GM18858 (cell line): ENCODE measurements around the gene RAD51D.
"Not testable (repeated sequence)": the region's sequence is repeated elsewhere in the genome, so short reads cannot be mapped to it uniquely, and the experiment has no call there.

Experiments
- ATAC-seq: cut with Tn5 transposase; IDR thresholded peaks from one replicate; pipeline ENCODE4 v1.9.1; 2021; ENCODE audit not compliant: unreplicated experiment

Gene RAD51D

DNA sequence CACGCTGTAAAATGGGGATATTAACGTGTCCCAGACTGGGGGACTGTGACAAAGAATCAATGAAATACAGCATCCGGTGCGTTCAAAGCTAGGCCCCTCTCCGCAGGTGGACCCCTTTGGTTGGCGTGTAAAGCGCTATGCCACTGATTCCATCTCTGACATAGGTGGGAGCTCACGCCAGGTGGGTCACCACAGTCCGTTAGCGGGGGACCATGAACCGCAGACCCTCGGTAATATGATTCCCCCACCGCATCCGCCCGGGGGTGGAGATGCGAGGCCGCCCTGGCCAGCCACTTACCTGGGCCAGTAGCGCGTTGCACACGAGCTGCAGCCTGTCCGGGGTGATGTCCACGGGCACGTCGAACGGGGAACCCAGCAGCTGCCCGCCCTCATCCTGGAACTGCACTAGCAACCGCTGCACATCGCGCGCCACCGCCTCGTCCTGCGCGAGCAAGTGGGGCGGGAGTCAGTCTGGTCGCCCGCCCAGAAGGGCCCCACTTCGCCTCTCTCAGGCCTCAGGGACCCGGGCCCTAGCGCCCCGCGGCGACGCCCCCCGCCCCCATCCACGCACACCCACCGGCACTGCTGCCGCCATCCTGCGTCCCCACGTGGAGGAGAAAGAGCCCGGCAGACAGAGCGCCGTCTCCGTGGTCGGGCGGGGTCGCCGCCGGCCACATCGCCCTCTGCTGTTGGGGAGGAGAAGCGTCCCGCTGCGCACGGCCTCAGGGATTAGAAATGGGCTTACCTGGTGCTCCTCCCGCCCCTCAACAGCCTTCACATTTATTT lies 22.2 kb upstream of the RAD51D start, which contains the start of gene NLE1:
Gene NLE1 (minus strand): TSS at position 623 of the 786 bp plus-strand sequence. CDS start 28 bp downstream, at position 595.
- peak; percentile 74 for ATAC-seq

DNA sequence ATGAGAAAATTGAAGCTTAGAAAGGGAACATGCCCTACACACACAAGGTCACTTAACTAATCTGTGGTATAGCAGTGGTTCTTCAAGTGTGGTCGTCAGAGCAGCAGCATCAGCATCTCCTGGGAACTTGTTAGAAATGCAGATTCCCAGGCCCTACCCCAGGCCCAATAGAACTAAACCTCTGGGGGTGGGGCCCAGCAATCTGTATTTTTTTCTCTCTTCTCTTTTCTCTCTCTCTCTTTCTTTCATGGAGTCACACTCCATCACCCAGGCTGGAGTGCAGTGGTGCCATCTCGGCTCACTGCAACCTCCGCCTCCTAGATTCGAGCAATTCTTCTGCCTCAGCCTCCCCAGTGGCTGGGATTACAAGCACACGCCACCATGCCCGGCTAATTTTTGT lies 18.6 kb upstream of the RAD51D start:
- no peak for ATAC-seq

DNA sequence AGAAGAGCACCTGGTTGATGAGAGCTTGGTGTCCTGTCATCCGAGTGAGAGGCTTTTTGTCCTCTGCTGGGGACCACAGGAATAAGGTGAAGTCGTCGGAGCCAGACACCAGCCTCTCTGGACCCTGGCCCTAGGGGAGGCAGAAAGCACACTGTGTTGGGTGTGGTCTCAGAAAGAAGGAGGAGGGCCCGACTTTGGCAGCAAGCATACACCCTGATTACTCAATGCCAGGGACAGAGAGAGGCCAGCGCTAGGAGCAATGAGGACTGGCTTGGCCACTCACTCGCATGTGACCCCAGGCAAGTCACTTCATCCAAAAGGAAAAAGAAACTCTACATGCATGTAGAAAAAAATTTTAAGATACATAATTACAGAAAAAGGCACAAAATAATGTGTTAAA lies 15.7 kb upstream of the RAD51D start:
- ATAC-seq, result no peak

DNA sequence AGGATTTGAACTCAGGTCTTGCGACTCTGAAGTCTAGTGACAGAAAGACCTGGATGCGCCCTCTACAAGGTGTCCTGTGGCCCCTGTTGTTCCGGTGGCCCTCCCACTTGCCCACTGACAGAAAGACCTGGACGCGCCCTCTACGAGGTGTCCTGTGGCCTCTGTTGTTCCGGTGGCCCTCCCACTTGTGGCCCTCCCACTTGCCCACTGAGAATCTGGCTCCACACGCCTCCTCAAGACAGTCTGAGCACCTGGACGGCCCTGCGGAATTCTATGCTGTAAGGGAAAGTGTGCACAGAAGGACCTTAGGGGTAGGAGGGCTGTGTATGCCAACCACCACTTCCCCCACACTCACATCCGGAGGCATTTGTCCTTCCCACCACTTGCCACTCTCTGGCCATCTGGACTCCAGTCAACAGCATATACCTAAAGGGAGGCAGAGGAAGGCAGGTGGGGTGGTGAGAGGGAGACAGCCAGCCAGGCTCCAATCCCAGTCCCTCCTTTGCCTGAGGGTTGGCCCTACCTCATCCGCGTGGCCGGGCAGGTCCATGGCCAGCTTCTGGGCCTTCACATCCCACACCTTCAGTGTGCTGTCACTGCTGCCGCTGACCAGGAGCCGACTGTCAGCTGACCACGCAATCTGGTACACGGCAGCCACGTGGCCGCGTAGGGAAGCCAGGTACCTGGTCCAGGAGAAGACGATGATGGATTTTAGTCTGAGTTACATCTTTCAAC lies 13.3 kb upstream of the RAD51D start:
- no peak for ATAC-seq

DNA sequence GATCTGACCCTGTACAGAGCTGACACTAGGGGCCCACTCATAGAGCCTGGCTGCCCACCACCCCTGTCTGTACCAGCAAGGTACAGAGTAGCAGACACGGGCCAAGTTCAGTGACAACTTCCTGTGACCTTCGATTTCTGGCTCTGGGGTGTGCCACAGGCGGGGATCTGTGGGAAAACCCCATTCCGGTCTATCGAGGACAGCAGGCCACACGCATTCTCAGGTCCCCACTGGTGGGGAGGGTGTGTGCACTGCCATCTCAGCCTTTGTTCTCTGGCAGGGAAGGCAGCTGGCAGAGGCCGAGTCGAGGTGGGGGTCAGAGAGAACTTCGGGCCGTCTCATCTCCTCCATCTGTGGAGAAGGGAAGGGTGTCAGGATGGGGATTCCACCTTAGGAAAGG lies 12.4 kb upstream of the RAD51D start:
- ATAC-seq, result no peak

DNA sequence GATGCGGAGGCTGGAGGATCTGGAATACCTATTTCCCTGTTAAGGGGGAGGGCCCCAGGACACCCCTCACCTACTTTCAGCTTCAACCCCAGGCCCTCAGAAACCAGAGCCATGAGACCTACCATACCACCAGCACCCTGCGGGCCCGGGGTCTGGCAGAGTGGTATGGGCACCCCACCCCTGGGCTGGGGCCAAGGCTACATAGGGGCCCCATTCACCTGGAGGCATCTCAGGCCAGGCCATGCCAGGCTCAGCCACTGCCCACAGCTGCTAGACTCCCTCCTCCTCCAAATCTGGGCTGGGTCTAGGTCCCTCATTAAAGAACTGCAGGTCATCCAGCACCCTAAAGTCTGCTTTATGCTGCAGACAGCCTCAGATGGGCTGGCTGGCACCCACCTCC lies 10.7 kb upstream of the RAD51D start:
- no peak for ATAC-seq

DNA sequence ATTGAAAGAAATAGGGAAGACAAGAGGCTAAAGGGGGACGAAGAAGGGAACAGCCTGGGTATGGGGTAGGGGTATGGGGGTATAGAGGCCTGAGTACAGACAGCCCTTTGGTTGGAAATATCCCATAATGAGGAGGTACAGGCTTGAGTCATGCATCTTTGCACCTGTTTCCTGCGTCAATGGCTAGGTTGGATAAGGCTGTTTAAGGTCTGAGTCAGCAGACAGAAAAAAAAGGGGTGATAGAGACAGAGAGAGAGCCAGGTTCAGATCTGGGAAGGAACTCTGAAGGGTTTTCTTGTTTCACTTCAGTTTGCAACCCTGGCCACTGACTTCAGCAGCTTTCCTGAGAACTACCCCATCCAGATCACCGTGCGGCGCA lies 10.3 kb upstream of the RAD51D start:
- ATAC-seq, result no peak

DNA sequence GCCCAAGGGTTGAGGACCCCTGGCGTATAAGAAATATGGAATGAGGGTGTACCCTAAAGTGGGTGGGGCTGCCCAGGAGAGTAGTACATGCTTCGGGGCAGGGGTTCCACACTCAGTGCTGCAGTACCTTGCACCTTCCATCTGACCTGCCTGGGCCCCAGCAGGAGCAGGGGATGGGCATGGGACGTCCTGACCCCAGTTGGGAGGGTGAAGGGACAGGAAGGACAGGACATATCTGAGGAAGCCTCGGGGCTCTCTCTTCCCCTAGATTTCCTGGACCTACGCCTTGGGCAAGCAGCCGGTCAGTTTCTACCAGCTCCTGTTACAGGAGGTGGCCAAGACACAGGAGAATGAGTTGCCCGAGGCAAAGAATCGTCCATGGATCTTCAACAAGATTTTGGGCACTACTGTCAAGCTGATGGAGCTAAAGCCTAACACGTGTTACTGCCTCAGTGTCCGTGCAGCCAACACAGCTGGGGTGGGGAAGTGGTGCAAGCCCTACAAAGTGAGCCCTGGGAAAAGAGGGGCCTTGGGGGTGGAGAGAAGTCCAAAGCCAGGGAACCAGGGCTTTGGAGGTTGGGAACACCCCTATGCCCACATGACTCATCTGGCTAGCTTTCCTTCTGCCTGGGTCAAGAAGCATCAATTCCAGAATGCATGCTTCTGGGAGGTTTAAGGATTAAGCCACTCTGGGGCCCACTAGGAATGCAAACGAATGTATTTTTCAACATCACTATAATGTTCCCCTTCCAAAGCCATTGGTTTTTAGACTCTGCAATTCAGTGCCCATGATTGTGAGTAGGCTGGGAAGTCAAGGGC lies 9.7 kb upstream of the RAD51D start:
- no peak for ATAC-seq

DNA sequence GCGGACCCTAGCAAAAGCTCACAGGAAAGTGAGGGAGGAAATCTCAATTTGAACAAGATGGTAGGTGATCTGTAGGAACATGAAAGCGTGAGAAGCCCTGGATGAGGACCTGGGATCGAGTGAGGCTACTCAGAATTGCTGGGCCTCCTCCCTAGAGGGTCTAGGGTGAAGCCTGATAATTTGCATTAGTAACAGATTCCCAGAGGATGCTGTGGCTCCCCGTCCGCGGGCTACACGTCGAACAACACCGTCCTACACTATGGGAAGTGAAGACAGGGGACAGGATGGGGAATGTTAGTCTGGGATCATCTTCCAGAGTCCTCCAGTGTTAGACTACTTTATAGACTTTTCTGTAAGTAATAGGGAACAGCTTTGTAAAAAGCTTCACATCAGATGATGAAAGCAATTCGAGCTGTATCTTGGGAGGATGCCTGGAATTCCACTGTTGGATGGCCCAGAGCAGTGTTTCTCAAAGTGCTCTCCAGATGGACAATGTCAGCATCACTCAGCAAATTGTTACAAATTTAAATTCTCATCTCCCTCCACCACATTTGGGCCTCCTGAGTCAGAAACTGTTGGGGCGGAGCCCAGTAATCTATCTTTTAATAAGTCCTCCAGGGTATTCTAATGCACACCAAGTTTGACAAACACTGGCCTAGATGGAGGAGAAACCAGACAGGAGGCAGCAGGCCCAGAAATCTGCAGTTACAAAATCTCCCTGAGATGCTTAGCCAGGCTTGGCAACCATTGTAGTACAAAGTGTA lies 8.3 kb upstream of the RAD51D start:
- ATAC-seq, result no peak

DNA sequence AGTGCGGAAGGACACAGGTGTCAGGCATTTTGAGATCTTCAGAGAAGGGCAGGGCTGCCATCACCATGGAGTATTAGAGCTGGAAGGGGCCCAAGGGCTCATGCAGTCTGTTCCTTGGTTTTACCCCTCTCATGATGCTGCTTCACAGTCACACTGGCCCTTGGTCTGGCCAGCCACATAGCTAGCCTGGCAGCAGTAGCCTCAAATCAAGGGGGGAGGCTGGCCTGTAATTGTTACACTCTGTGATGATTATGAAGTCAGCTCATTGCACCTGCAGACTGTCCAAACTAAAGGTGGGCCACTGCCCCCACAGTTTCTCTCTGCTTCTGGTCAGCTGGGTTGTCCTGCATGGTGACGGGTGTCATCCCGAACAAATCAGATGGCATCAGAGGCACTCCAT lies 1.7 kb upstream of the RAD51D start, which contains the start of gene FNDC8:
Gene FNDC8 (plus strand): TSS at position 301 of the 400 bp plus-strand sequence. CDS start 79 bp downstream, at position 380.
- ATAC-seq, result no peak

DNA sequence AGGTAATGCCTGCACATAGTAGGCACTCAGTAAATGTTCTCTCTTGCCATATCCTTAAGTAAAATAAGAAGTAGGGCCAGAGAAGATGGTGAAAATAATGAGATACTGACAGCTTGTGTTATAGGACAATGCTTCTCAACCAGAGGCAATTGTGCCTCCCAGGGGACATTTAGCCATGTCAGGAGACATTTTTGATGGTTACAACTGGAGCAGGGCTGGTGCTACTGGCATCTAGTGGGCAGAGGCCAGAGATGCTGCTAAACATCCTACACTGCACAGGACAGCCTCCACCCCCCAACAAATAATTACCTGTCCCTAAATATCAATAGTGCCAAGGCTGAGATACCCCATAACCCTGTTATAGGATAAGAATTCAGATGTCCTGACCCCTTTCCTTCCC lies 1.7 kb downstream of the RAD51D start:
- no peak for ATAC-seq

DNA sequence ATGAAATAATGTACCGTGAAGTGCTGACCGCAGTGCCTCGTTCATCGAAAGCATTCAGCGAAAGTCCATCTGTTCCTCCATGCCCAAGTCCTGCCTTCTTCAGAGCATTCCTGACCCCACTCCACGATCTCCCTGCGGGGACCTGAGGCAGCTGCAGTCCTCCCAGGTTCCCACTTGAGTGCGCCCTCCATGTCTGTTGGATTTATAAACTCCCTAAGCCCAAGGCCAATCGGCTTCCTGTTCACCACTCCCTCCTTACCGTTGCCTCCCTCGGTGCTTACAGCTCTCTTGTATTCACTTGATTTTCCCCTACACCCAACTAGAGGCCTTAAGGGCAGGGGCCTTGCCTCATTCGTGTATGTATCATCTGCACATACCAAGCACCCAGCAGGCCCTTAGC lies 2.8 kb downstream of the RAD51D start:
- ATAC-seq, result no peak

DNA sequence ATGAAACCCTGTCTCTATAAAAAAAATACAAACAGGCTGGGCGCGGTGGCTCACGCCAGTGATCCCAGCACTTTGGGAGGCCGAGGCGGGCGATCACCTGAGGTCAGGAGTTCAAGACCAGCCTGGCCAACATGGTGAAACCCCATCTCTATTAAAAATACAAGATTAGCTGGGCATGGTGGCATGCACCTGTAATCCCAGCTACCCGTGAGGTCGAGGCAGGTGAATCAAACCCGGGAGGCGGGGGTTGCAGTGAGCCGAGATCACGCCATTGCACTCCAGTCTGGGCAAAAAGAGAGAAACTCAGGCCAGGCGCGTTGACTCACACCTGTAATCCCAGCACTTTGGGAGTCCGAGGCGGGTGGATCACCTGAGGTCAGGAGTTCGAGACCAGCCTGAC lies 8.9 kb downstream of the RAD51D start:
- ATAC-seq, result not testable (repeated sequence)

DNA sequence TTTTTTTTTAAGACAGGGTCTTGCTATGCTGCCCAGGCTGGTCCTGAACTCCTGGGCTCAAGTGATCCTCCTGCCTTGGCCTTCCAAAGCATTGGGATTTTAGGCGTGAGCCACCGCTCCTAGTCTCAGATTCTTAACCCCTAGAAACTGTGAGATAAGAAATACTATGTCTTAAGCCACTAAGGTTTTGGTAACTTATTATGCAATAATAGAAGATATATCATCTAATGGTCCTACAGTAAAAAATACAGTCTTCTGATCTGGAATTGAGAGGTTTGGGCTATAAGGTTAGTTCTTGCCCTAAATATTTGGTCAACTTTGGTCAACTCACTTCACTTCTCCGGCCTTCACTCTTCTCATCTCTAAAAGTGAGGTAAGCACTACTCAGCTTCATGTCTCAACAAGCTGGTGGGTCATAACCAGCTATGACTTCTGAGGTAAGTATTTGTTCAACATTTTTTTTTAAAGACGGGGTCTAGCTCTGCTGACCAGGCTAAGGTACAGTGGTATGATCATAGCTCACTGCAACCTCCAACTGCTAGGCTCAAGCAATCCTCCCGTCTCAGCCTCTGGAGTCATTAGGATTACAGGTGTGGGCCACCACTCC lies 14.7 kb downstream of the RAD51D start:
- no peak for ATAC-seq

DNA sequence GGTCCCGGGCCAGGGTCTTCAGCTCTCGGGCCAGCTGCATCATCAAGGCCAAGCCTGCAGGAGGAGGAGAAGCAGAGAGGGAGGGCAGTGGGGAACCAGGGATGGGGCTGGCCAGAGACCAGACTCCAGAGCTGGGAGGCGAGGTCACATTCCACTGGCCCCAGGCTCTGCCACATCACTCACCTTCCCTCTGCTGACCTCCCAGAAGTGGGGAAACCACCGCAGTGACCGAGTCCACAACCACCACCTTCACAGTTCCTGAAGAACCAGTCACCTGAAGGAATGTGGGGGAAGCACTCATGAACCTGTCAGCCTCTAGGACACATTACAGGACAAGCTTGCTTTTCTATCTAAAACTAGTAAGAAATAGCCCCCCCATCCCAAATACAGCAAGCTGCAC lies 16.4 kb downstream of the RAD51D start:
- no peak for ATAC-seq

DNA sequence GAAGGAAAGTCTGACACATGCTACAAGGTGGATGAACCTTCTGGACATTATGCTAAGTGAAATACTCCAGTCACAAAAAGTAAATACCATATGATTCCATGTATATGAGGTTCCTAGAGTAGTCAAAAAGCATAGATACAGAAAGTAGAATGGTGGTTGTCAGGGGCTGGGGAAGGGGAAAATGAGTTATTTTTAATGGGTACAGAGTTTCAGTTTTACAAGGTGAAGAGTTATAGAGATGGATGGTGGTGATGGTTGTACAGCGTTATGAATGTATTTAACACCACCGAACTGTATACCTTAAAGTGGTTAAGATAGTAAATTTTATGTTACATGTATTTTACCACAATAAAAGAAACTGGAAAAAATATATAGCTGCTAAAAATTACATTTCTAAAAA lies 17.9 kb downstream of the RAD51D start:
- ATAC-seq, result no peak

DNA sequence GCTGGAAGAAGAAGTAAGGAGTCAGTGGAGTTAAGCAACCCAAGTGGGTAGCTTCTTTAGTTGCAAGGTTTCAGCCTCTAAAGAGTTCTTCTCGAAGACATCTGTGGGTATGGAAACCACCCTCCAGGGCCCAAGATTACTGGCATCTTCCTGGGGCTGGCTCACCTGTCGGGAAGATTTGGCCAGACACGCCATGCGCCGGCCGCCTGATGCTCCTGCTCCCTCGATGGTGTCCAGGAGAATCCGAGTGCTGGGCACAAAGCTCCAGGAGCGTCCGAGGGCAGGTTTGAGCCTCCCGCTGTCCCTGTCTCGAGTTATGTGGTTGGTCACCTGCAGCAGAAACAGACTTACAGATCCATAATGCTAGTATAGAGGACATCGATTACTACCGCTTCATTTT lies 18.6 kb downstream of the RAD51D start:
- no peak for ATAC-seq

DNA sequence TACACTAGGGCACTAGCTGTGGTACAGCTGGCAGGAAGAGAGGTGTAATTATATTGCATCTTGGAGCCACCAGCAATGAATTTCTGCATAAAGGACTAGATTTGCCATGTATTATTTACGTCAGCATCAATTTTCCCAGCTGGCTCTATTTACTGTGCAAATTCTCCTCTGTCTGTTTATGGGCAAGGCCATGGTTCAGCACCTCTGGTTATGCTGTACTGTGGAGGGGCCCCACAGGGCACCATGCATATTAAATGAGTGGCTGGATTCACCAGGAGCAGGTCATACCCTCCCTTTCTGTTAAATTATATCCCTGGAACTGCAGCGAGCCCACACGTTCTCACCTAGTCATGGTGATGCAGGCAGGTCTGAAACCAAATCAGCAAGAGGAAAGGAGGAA lies 19.8 kb downstream of the RAD51D start:
- no peak for ATAC-seq

DNA sequence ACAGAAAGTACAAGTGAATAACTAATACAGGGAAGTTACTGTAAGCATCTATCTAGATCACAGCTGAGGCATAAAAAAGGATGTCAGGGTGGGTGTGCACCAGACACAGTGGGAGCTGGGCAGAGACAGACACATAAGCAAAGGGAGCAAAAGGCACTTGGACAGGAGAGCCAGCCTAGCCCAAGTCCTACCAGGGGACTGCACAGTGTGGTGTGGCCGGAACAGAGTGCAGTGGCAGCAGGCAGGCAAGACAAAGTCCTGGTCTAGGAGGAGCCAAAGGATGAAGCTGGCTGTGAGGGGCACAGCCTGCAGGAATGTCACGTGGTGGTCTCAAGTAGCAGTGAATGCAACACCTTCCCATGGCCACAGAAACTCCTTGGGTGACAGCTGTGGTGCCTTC lies 21.9 kb downstream of the RAD51D start:
- ATAC-seq, result no peak

DNA sequence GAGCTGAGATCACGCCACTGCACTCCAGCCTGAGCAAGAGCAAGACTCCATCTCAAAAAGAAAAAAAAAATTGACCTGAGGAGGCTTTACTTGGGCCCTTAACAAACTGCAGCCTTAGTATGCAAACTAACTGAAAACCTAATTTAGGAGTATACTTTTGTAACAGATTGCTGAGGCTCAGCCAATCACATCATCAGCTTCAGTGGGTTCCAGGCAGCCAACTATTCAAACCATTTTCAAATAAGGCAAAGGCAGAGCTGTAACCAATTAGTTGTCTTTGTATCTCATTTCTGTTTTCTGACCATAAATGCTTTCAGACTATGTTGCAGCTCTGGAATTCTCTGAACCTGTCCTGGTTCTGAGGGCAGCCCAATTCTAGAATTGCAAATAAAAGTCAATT lies 23.9 kb downstream of the RAD51D start:
- ATAC-seq, result no peak
